Tibial artery (tissue), 4 donors: ENCODE results near the gene COL8A1.
A peak's percentile ranks its signal among the peaks of the same experiment; 100 is the strongest.

Experiments used
- DNase-seq, 2 donors: peaks; one replicate each; pipeline ENCODE4 v3.0.0-alpha.2; 2019
- H3K27ac ChIP-seq, 2 donors: fragments of 200-600 bp; sonication (generic) in 1 of 2; 1 replicate in 1 of 2; 2 replicates in 1 of 2; pipeline ENCODE4 v1.5.1; 2018 to 2019; ENCODE audit warnings: mild to moderate bottlenecking in 1 of 2
- H3K27me3 ChIP-seq, 2 donors: fragments of 200-600 bp; sonication (generic) in 1 of 2; one replicate each; pipeline versions ENCODE4 v1.5.1 to v1.6.0; 2016 to 2019
- H3K36me3 ChIP-seq, 3 donors: fragments of 200-600 bp; sonication (generic) in 2 of 3; one replicate each; pipeline ENCODE4 v1.5.1; 2016 to 2019; ENCODE audit warnings: mild to moderate bottlenecking in 2 of 3
- H3K4me1 ChIP-seq, 4 donors: fragments of 200-600 bp; sonication (generic) in 2 of 4; 1 replicate in 3 of 4; 2 replicates in 1 of 4; pipeline ENCODE4 v1.5.1; 2016 to 2019
- H3K4me3 ChIP-seq, 2 donors: fragments of 200-600 bp; sonication (generic) in 1 of 2; 1 replicate in 1 of 2; 2 replicates in 1 of 2; pipeline ENCODE4 v1.5.1; 2018 to 2019; ENCODE audit warnings: mild to moderate bottlenecking in 2 of 2
- H3K9me3 ChIP-seq, 3 donors: fragments of 200-600 bp; sonication (generic) in 1 of 3; one replicate each; pipeline ENCODE4 v1.5.1; 2016 to 2019
- intact Hi-C: fragments of 100-400 bp; cut with DNase I; formaldehyde crosslinking; loops from one replicate; pipeline ENCODE4 v1.15.0; 2023; ENCODE audit warnings: low total_unique reads
- TF ChIP-seq, protein P1 (sequence below), 2 experiments: fragments of 200-600 bp in 1 of 2; fragments of 450-650 bp in 1 of 2; IDR thresholded peaks; one replicate each; pipeline ENCODE4 v1.5.1; 2017 to 2019; ENCODE audit warnings: antibody characterized with exemption in 2 of 2, mild to moderate bottlenecking in 1 of 2, moderate library complexity in 1 of 2

COL8A1 gene

DNA sequence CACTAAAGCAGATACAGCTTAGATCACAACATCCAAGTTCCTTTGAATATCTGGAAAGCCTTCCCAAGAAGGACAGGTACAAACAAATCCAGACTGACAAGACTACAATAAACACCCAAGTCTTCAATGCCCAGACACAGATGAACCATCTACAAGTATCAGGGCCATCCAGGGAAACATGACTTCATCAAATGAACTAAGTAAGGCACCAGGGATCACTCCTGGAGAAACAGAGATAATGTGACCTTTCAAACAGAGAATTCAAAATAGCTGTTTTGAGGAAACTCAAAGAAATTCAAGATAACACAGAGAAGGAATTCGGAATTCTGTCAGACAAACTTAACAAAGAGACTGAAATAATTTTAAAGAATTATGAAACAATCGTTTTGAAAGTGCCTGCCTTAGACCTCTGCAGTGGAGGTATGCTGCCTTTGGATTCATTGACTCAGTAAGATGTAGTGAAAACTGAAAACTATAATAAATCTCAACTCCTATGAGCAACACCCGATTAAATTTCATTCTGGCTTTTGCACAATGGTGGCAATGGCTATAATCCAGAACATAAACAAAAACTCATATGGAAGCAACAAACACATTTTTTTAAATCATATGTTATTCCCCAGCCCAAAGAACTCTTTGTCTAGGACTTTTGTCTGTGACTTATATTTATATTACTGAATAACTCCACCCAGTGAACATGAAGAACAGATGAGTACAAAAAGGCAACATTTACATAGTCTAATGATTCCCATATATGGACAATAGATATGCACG lies 12.6 kb upstream of the COL8A1 start:
- H3K9me3 ChIP-seq = no peaks in the 10 kb centered on the region
- no peaks in the 10 kb centered on the region for H3K27me3 ChIP-seq
- H3K4me1 ChIP-seq = peaks cover 0 to 29% (median 0%) of the 10 kb centered on the region in 4 donors
- no peak overlapping the region for H3K4me3 ChIP-seq
- intact Hi-C loops = no loop called here
- TF ChIP-seq, protein P1, sequence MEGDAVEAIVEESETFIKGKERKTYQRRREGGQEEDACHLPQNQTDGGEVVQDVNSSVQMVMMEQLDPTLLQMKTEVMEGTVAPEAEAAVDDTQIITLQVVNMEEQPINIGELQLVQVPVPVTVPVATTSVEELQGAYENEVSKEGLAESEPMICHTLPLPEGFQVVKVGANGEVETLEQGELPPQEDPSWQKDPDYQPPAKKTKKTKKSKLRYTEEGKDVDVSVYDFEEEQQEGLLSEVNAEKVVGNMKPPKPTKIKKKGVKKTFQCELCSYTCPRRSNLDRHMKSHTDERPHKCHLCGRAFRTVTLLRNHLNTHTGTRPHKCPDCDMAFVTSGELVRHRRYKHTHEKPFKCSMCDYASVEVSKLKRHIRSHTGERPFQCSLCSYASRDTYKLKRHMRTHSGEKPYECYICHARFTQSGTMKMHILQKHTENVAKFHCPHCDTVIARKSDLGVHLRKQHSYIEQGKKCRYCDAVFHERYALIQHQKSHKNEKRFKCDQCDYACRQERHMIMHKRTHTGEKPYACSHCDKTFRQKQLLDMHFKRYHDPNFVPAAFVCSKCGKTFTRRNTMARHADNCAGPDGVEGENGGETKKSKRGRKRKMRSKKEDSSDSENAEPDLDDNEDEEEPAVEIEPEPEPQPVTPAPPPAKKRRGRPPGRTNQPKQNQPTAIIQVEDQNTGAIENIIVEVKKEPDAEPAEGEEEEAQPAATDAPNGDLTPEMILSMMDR (IDR thresholded peaks at IDR 0.05) = no peak
- no peaks in the 10 kb centered on the region for H3K36me3 ChIP-seq
- no peak overlapping the region for H3K27ac ChIP-seq
- DNase-seq = no peak

DNA sequence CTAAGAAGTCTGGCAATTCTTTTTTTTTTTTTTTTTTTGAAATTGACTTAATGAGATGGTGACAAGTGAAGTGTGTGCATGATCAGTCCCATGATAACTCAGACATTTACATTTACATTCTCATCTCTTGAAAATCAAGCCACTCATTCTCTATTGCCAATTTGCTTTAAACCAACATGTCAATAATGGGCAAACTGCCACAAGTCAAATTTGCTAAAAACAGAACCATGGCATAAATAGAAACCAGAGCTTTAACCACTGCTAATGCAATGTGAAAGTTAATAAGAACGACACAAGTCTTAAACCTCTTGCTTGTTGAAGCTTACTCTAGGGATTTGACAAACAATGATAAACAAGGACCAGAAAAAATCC lies 12.0 kb upstream of the COL8A1 start:
- no peaks in the 10 kb centered on the region for H3K27me3 ChIP-seq
- no peaks in the 10 kb centered on the region for H3K36me3 ChIP-seq
- H3K27ac ChIP-seq = no peak overlapping the region
- no peak for DNase-seq
- TF ChIP-seq, protein P1 (IDR thresholded peaks at IDR 0.05) = no peak
- intact Hi-C loops = no loop called here
- H3K9me3 ChIP-seq = no peaks in the 10 kb centered on the region
- no peak overlapping the region for H3K4me3 ChIP-seq
- H3K4me1 ChIP-seq = peaks cover 0 to 29% (median 0%) of the 10 kb centered on the region in 4 donors

DNA sequence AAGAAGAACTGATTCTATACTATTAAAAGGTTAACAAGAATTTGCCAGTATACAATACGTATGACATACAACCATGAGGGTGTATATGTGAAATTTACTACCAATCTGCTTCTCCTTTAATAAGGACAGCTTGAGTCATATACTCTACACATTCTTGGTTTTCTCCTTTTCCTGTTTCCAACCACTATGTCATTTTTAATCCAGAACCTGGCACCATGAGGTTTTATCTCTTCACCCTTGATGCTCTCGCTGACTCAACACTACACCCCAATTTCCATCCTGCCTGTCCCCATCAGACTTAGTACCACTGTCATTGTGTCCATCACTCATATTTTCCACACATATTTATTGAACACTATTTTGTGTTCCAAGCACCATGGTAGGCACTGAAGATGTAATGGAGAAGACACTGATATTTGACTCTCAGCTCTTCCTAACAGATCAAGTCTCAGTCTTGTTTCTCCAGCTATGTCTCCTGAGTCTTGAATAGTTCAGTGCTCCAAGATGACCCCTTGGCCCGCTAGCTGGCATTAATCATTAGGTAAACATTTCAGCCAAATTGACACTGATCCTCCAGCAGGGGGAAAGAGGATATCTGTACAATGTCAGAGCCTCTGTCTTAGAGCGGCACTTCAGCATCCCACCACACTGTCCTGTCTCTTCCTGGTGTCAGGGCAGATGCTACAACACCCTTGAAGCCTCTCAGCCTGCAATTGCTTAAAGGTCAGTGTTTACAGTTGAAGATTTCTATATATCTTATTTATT lies 11.2 kb upstream of the COL8A1 start:
- no peak for DNase-seq
- Histone ChIP-seq H3K4me3 (no peak overlapping the region), H3K36me3 (no peaks in the 10 kb centered on the region), H3K9me3 (no peaks in the 10 kb centered on the region), H3K27ac (no peak overlapping the region), H3K4me1 (peaks cover 0 to 29% (median 0%) of the 10 kb centered on the region in 4 donors), H3K27me3 (no peaks in the 10 kb centered on the region)
- intact Hi-C loops = no loop called here
- TF ChIP-seq, protein P1 (IDR thresholded peaks at IDR 0.05) = no peak

DNA sequence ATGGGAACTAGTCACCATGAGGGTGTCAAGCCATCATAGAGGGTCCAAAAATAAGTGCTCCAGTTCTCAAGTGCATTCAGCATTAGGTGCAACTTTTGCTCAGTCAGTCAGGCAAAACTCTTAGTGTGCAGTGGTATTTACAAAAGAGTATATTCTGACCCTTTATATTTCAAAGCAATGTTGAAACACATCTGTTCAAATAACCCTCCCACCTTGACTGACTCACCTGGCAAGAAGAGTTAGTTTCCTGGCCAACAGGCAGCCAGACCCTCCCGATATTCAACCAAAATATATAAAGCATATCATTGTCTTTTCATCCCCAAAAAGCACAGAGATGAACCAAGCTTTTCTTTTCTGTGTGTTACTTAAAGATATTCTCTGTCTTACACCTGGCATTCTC lies 7.6 kb upstream of the COL8A1 start:
- Histone ChIP-seq H3K36me3 (no peaks in the 10 kb centered on the region), H3K9me3 (no peaks in the 10 kb centered on the region), H3K27me3 (no peaks in the 10 kb centered on the region), H3K4me1 (peaks cover 0 to 51% (median 7%) of the 10 kb centered on the region in 4 donors), H3K4me3 (no peak overlapping the region), H3K27ac (peak overlapping the region in 1 of 2 donors; percentile 16)
- intact Hi-C loops = no loop called here
- no peak for DNase-seq
- TF ChIP-seq, protein P1 (IDR thresholded peaks at IDR 0.05) = no peak

DNA sequence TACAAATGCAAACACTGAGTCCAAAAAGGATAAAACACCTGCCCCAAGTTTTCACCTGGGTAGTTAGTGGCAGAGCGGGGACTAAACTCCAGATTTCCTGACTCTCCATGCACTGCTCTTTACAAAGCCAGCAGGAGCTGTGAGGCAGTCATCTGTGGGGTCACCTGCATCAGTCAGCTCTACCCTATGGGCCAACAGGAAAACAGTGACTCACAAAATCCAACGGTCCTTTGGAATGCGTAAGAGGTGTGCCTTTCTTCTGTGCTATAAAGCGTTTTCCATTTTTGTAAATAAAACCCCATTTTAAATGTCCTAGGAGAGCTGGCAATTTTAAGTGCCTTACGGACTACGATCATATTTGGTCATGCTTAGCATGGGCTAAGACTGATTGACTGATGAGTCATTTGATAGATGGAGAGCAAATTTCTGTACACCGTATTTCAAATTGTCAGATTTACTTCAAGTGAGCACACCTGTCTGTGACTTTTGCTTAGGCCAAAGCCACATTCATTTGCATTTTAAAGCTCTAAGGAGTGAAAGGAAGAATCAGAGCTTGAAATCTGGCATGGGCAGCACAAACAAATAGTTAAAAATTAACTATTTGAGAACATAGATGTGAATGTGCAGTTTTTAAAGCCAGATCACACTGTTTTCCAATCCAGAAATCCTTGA lies 4.4 kb upstream of the COL8A1 start:
- Histone ChIP-seq H3K36me3 (no peaks in the 10 kb centered on the region), H3K27me3 (no peaks in the 10 kb centered on the region), H3K4me1 (peaks cover 0 to 43% (median 7%) of the 10 kb centered on the region in 4 donors), H3K4me3 (no peak overlapping the region), H3K27ac (peak overlapping the region; percentile 92 to 95), H3K9me3 (no peaks in the 10 kb centered on the region)
- DNase-seq = no peak
- intact Hi-C loops = no loop called here
- TF ChIP-seq, protein P1 (IDR thresholded peaks at IDR 0.05) = no peak
